ENCODE measurements around the gene SMAD3. TPM values are rescaled to one million over a fixed set of nuclear protein-coding genes. Genes with fewer than 3 reads are reported as not detected.

SMAD3 gene
- total and polyA plus RNA-seq, 2 of the 8 experiments (the other 6 are each of a cell fraction or from before 2014, with no cell fraction given): 10.1 to 12.4 TPM

GRCh38 chr15:67051088-67052045 is 14.0 kb upstream of the SMAD3 start (continued):
- TF ChIP-seq CHD7 (IDR thresholded peaks at IDR 0.05; ENCODE audit: insufficient replicate concordance, low read length): no peak
- no peak for TF ChIP-seq KDM1A (IDR thresholded peaks at IDR 0.05; ENCODE audit: borderline replicate concordance, low read length)

Measured in H1 (cell line).